Naive thymus-derived CD8-positive, alpha-beta T cell (primary cell): ENCODE measurements around the gene NTSR1. TPM values are rescaled to one million over a fixed set of nuclear protein-coding genes. Genes with fewer than 3 reads are reported as not detected.

Experiments
- ATAC-seq, 2 donors: fragments of 150-1000 bp; cut with Tn5 transposase in 1 of 2; sonication (Bioruptor Pico), chemical (Tn5 transposase) in 1 of 2; 1 replicate in 1 of 2; 2 replicates in 1 of 2; pipeline ENCODE4 v1.10.0; 2021; ENCODE audit warnings: mild to moderate bottlenecking in 2 of 2, moderate library complexity in 2 of 2
- POLR2A ChIA-PET: fragments of 350-600 bp; sonication (Branson Sonifier 250); formaldehyde crosslinking; loops from one replicate; lab custom pipeline; 2021; ENCODE audit warnings: antibody characterized with exemption; lab: Charles Lee
- DNase-seq, 10 donors: peaks; one replicate each; pipeline versions ENCODE4 v3.0.0 to v3.0.0-alpha.2; 2020 to 2022
- H3K27ac Mint-ChIP-seq, 10 donors: one replicate each; pipeline ENCODE4 v1.8.0; 2020 to 2022; ENCODE audit warnings: mild to moderate bottlenecking in 10 of 10, mixed read lengths in 10 of 10, moderate library complexity in 4 of 10, inconsistent platforms in 1 of 10
- H3K27me3 Mint-ChIP-seq, 5 donors: one replicate each; pipeline ENCODE4 v1.8.0; 2021 to 2022; ENCODE audit warnings: mixed read lengths in 5 of 5
- H3K36me3 Mint-ChIP-seq, 3 donors: one replicate each; pipeline ENCODE4 v1.8.0; 2020 to 2022; ENCODE audit warnings: mixed read lengths in 3 of 3, mild to moderate bottlenecking in 2 of 3, inconsistent platforms in 1 of 3
- H3K4me1 Mint-ChIP-seq, 4 donors: one replicate each; pipeline ENCODE4 v1.8.0; 2021 to 2022; ENCODE audit warnings: mixed read lengths in 4 of 4
- H3K4me3 Mint-ChIP-seq, 10 donors: one replicate each; pipeline ENCODE4 v1.8.0; 2020 to 2022; ENCODE audit warnings: mild to moderate bottlenecking in 10 of 10, mixed read lengths in 10 of 10, moderate library complexity in 6 of 10, inconsistent platforms in 1 of 10
- H3K9me3 Mint-ChIP-seq, 9 donors: one replicate each; pipeline ENCODE4 v1.8.0; 2020 to 2022; ENCODE audit warnings: mixed read lengths in 9 of 9, mild to moderate bottlenecking in 3 of 9, inconsistent platforms in 1 of 9, moderate library complexity in 1 of 9
- polyA plus RNA-seq, 3 donors: library from polyadenylated mRNA; unstranded; fragments of 300-500 nt; fragmentation: Illumina TruSeq; gene quantifications; one replicate each; pipeline ENCODE4 v1.2.3, GENCODE V29; 2021
- total RNA-seq, 8 experiments: library from RNA in 2 of 8; stranded (reverse) in 2 of 8; gene quantifications; one replicate each; pipeline ENCODE4 v1.2.3 and lab custom pipeline; 2021 to 2026

The NTSR1 gene
- total and polyA plus RNA-seq, 5 experiments from 2014 or later: not detected

- no peak for ATAC-seq
- H3K4me1 Mint-ChIP-seq: peaks cover 4 to 26% (median 9%) of the 10 kb centered on the region in 4 donors
Measured at GRCh38 chr20:62733891-62734290, 25.3 kb downstream of the NTSR1 start.

GRCh38 chr20:62734326-62734725 lies 25.7 kb downstream of the NTSR1 start:
- H3K27me3 Mint-ChIP-seq: no peaks in the 10 kb centered on the region
- POLR2A ChIA-PET: interaction anchor here (0.8 to 1.2 kb wide), 2 partner anchors 60 to 62 kb away, joined by 3 to 4 read pairs; partner anchors contain the start of gene MRGBP
- DNase-seq: no peak
- peaks cover 4 to 28% (median 10%) of the 10 kb centered on the region in 4 donors for H3K4me1 Mint-ChIP-seq
- no peaks in the 10 kb centered on the region for H3K36me3 Mint-ChIP-seq
- no peak for ATAC-seq
- no peaks in the 10 kb centered on the region for H3K9me3 Mint-ChIP-seq
- peak overlapping the region in 1 of 10 donors; percentile 31 for H3K27ac Mint-ChIP-seq
- no peak overlapping the region for H3K4me3 Mint-ChIP-seq

More at GRCh38 chr20:62733891-62734290, 25.3 kb downstream of the NTSR1 start:
- H3K27me3 Mint-ChIP-seq: no peaks in the 10 kb centered on the region
- H3K4me3 Mint-ChIP-seq: no peak overlapping the region
- H3K9me3 Mint-ChIP-seq: no peaks in the 10 kb centered on the region
- POLR2A ChIA-PET: interaction anchor here (1.2 kb wide), 1 partner anchor 15 kb away, joined by 3 read pairs; no protein-coding TSS in a partner anchor
- no peak for DNase-seq
- H3K36me3 Mint-ChIP-seq: no peaks in the 10 kb centered on the region
- no peak overlapping the region for H3K27ac Mint-ChIP-seq

- ATAC-seq (peak in 1 of 2 donors; percentile 32), DNase-seq (no peak)
- Mint-ChIP-seq H3K4me1 (peaks cover 4 to 34% (median 15%) of the 10 kb centered on the region in 4 donors), H3K36me3 (no peaks in the 10 kb centered on the region), H3K9me3 (no peaks in the 10 kb centered on the region), H3K4me3 (peak overlapping the region in 4 of 10 donors; percentile 18 to 39 (median 34)), H3K27me3 (no peaks in the 10 kb centered on the region), H3K27ac (peak overlapping the region in 4 of 10 donors; percentile 8 to 82 (median 59))
- POLR2A ChIA-PET: interaction anchor here (0.8 to 1.2 kb wide), 3 partner anchors 19 to 61 kb away, joined by 3 to 4 read pairs (median 3); partner anchors contain the start of gene MRGBP
Measured at GRCh38 chr20:62734881-62735280, 26.2 kb downstream of the NTSR1 start.

DNA sequence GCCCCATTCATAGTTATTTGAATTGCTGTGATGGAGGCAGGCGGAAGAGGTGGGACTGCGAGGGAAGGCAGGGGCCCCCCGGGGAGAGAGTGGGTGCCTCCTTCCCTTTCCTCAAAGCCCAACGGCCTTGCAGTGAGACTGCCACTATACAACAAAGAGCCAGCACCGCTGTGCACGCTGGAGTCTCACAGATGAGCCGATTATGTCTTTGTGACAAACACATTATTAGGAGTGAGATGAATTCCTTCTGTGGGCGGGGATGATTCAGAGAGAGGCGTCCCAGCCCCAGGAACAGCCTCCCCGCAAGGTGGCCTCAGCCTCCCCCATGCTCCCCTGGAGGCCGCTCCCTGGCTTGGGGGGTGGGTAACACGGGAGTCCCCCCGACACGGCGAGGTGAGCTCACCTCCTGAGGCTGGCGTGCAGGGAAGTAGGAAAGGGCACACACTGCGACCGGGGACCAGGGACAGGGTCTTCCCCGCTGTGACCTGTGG lies 26.7 kb downstream of the NTSR1 start:
- POLR2A ChIA-PET: interaction anchor here (1.0 to 1.2 kb wide), 2 partner anchors 20 to 61 kb away, joined by 3 read pairs; partner anchors contain the start of gene MRGBP
- peak overlapping the region in 5 of 10 donors; percentile 18 to 39 (median 34) for H3K4me3 Mint-ChIP-seq
- no peaks in the 10 kb centered on the region for H3K27me3 Mint-ChIP-seq
- DNase-seq (no peak), ATAC-seq (no peak)
- H3K36me3 Mint-ChIP-seq: no peaks in the 10 kb centered on the region
- H3K4me1 Mint-ChIP-seq: peaks cover 6 to 39% (median 20%) of the 10 kb centered on the region in 4 donors
- peak overlapping the region in 6 of 10 donors; percentile 20 to 82 (median 57) for H3K27ac Mint-ChIP-seq
- H3K9me3 Mint-ChIP-seq: no peaks in the 10 kb centered on the region

DNA sequence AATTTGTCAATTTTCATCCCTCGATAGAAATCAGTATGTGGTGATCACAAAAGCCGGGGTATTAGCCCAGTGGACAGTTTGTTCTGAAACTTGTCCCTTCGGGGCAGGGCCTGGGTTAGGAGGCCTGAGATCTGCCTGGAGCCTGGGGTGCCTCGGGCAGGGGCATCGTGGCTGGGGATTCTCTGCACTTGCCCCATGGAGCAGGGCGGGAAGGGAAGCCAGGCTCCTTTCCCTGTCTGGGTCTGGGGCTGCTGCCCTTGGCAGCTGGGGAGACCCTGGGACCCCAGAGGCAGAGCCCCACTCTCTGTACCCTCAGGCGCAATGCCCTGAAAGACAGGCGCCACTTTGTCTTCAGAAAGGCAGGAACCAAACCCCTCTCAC lies 27.4 kb downstream of the NTSR1 start:
- POLR2A ChIA-PET: interaction anchor here (1.0 kb wide), 1 partner anchor 21 kb away, joined by 3 read pairs; no protein-coding TSS in a partner anchor
- ATAC-seq (no peak), DNase-seq (no peak)
- no peak overlapping the region for H3K4me3 Mint-ChIP-seq
- H3K27ac Mint-ChIP-seq: peak overlapping the region in 1 of 10 donors; percentile 82
- H3K4me1 Mint-ChIP-seq: peaks cover 6 to 39% (median 23%) of the 10 kb centered on the region in 4 donors
- H3K9me3 Mint-ChIP-seq: no peaks in the 10 kb centered on the region
- H3K36me3 Mint-ChIP-seq: no peaks in the 10 kb centered on the region
- no peaks in the 10 kb centered on the region for H3K27me3 Mint-ChIP-seq

- Mint-ChIP-seq H3K27ac (no peak overlapping the region), H3K4me3 (no peak overlapping the region), H3K4me1 (peaks cover 6 to 45% (median 26%) of the 10 kb centered on the region in 4 donors), H3K27me3 (no peaks in the 10 kb centered on the region), H3K9me3 (no peaks in the 10 kb centered on the region), H3K36me3 (no peaks in the 10 kb centered on the region)
- DNase-seq: no peak
- no peak for ATAC-seq
- POLR2A ChIA-PET: no interaction called here
Measured at GRCh38 chr20:62736407-62737071, 27.9 kb downstream of the NTSR1 start.

DNA sequence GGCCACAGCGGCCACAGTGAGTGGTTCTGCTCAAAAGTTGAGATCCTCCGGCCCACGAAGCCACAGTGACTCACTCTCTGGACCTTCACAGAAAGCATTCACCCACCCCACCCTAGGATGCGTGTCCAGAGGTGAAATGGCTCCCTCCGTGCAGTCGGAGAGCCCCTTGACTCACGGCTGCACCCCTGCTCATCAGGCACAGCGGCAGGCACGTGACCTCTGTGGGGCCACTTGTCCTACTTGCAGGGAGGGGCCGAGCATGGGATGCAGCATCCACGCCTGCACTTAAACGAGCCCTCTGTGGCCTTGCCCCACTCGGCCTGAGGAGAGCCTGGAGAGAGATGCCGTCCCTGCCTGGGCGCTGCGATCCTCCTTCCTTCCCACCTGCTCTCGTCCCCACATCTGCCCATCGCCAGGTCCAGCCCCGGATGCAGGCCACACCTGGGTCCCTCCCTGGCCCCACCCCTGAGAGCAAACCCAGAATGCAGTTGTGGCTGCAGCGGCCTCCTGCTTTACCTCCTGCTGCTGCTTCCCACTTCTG lies 28.7 kb downstream of the NTSR1 start:
- Mint-ChIP-seq H3K4me1 (peaks cover 6 to 52% (median 29%) of the 10 kb centered on the region in 4 donors), H3K36me3 (no peaks in the 10 kb centered on the region), H3K27ac (no peak overlapping the region), H3K27me3 (no peaks in the 10 kb centered on the region), H3K9me3 (no peaks in the 10 kb centered on the region), H3K4me3 (no peak overlapping the region)
- DNase-seq (no peak), ATAC-seq (no peak)
- POLR2A ChIA-PET: no interaction called here

DNA sequence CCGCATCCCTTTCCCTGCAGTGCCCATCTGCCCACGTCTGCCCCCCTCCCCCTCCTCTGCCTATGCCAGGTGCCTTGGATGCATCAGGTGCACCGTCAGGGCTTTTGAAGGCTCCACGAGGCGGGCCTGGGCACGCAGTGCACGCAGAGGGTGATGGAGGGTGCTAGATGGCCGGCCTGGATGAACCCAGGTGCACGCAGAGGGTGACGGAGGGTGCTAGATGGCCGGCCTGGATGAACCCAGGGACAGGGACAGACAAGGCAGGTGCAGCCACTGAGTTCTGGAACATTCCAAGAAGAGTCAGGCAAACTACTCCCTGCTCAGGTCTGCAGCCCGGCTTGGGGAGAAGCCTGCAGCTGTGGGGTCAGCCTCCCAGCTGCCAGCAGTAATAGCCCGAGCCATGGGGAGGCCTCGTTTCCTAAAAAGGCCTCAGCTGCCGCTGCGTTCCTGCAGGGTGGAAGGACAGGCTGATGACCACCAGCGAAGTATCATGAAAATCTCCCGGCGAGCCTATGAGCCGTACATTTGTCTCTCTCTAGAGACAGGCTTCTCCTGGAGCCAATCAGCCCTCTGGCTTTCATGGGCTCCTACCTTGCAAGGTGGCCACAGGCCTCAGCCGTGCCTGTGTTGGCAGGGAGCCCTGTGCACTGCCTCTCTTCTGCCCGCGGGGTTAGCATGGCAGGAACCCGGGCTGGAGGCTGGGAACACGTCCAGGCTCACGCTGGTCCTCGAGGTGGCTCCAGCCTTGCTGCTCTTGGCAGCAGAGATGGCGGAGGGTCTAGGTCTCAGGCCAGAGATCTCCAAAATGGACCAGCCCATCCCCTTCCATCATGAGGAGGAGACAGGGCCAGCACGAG lies 29.6 kb downstream of the NTSR1 start:
- DNase-seq: no peak
- Mint-ChIP-seq H3K27ac (peak overlapping the region in 4 of 10 donors; percentile 15 to 92 (median 68)), H3K4me1 (peaks cover 6 to 52% (median 29%) of the 10 kb centered on the region in 4 donors), H3K9me3 (no peaks in the 10 kb centered on the region), H3K4me3 (peak overlapping the region in 1 of 10 donors; percentile 18), H3K27me3 (no peaks in the 10 kb centered on the region), H3K36me3 (no peaks in the 10 kb centered on the region)
- POLR2A ChIA-PET: interaction anchor here (1.6 kb wide), 1 partner anchor 95 kb away, joined by 3 read pairs; no protein-coding TSS in a partner anchor
- ATAC-seq: no peak

DNA sequence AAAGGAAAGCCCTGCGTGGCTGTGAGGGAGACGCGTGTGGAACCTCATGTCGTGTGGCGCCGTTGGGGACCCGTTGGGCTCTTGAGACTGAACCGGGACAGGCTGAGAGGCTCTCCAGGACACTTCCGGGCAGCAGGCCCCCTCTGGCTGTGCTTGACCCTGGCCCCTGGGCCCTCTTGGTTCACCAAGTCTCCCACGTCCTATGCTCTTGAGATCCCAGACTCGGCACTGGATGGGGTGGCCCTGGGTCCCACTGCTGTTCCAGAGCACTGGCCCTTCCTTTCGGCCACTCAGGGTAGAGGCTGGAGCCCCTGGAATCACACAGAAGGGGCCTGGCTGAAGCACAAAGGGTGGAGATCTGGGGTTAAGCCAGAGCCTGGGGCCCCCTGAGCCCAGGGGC lies 30.4 kb downstream of the NTSR1 start:
- H3K27me3 Mint-ChIP-seq: no peaks in the 10 kb centered on the region
- H3K36me3 Mint-ChIP-seq: no peaks in the 10 kb centered on the region
- peak overlapping the region in 6 of 10 donors; percentile 15 to 95 (median 90) for H3K27ac Mint-ChIP-seq
- H3K4me3 Mint-ChIP-seq: peak overlapping the region in 2 of 10 donors; percentile 81 to 88
- peaks cover 8 to 54% (median 29%) of the 10 kb centered on the region in 4 donors for H3K4me1 Mint-ChIP-seq
- DNase-seq: no peak
- H3K9me3 Mint-ChIP-seq: no peaks in the 10 kb centered on the region
- no peak for ATAC-seq
- POLR2A ChIA-PET: interaction anchor here (1.5 to 3.4 kb wide), 8 partner anchors 23 to 95 kb away, joined by 3 to 31 read pairs (median 8); partner anchors contain the start of genes MRGBP and OGFR

GRCh38 chr20:62739581-62740285 lies 31.1 kb downstream of the NTSR1 start:
- peak overlapping the region; percentile 65 to 89 (median 84) for H3K4me3 Mint-ChIP-seq
- POLR2A ChIA-PET: interaction anchor here (0.5 to 3.4 kb wide), 14 partner anchors 10 to 492 kb away, joined by 3 to 31 read pairs (median 6); partner anchors contain the start of genes MRGBP and OGFR
- no peaks in the 10 kb centered on the region for H3K9me3 Mint-ChIP-seq
- peaks cover 0 to under 1% (median 0%) of the 10 kb centered on the region in 5 donors for H3K27me3 Mint-ChIP-seq
- H3K4me1 Mint-ChIP-seq: peaks cover 8 to 54% (median 29%) of the 10 kb centered on the region in 4 donors
- ATAC-seq: peak; percentile 21 to 29
- peak in 5 of 10 donors; percentile 13 to 25 (median 13) for DNase-seq
- no peaks in the 10 kb centered on the region for H3K36me3 Mint-ChIP-seq
- H3K27ac Mint-ChIP-seq: peak overlapping the region; percentile 63 to 95 (median 88)
